HCT116 (cell line): ENCODE data around the gene AKAP13. TPM values are rescaled to one million over a fixed set of nuclear protein-coding genes. Genes with fewer than 3 reads are reported as not detected.

Experiments used
- ATAC-seq: fragments of 200-7000 bp; cut with Tn5 transposase; 2 replicates; pipeline ENCODE4 v1.9.1; 2020; ENCODE audit warnings: mild to moderate bottlenecking, moderate library complexity
- BruUV-seq: library from RNA; stranded (reverse); fragments of 400-500 nt; replicated peaks from 2 replicates; lab custom pipeline; 2021; lab: Mats Ljungman, UMichigan
- CTCF ChIA-PET: fragments of 300-600 bp; sonication (Branson Sonifier 250); formaldehyde crosslinking; loops from one replicate; lab custom pipeline; 2021; ENCODE audit warnings: antibody characterized with exemption; lab: Charles Lee
- POLR2A ChIA-PET: fragments of 300-600, 350-600 bp; sonication (Branson Sonifier 250); formaldehyde crosslinking; loops from one replicate; lab custom pipeline; 2021; ENCODE audit warnings: antibody characterized with exemption; lab: Charles Lee
- RAD21 ChIA-PET, 2 experiments: fragments of 300-600 bp; sonication (Branson Sonifier 250); formaldehyde crosslinking; loops; one replicate each; lab custom pipeline; 2023; ENCODE audit warnings: low total read pairs in 2 of 2; ENCODE audit not compliant: uncharacterized antibody in 2 of 2, unreplicated experiment in 2 of 2, low non-redundant PET in 1 of 2; lab: Charles Lee
- DNase-seq: peaks from one replicate; pipeline ENCODE4 v3.0.0-alpha.2; 2010; ENCODE audit warnings: low read depth, low spot score
- H2AFZ ChIP-seq: fragments of 200-600 bp; shearing (Covaris generic), sonication (generic); 2 replicates; pipeline ENCODE4 v1.6.1; 2017; ENCODE audit warnings: low read depth, mixed run types, mixed read lengths, antibody characterized with exemption, low read length; ENCODE audit not compliant: poor library complexity, severe bottlenecking
- H3K27ac ChIP-seq: 2 replicates; pipeline ENCODE4 v1.5.1; 2012; ENCODE audit warnings: low read depth, low read length
- H3K27me3 ChIP-seq: fragments of 200-600 bp; sonication (generic); 2 replicates; pipeline ENCODE4 v1.6.1; 2016; ENCODE audit warnings: mixed run types, low read length, mixed read lengths; ENCODE audit not compliant: insufficient read depth
- H3K36me3 ChIP-seq, 2 experiments: fragments of 200-500 bp in 1 of 2; fragments of 200-600 bp in 1 of 2; sonication (Bioruptor generic) in 1 of 2; sonication (generic) in 1 of 2; 2 replicates each; pipeline versions ENCODE4 v1.5.1 to v1.6.1; 2014 to 2016; ENCODE audit warnings: low read length in 2 of 2, inconsistent platforms in 1 of 2, mixed read lengths in 1 of 2, mixed run types in 1 of 2; ENCODE audit not compliant: insufficient read depth in 2 of 2, control insufficient read depth in 1 of 2
- H3K4me1 ChIP-seq, 2 experiments: fragments of 200-600 bp in 1 of 2; sonication (generic) in 1 of 2; 2 replicates each; pipeline versions ENCODE4 v1.5.1 to v1.6.1; 2012 to 2017; ENCODE audit warnings: low read length in 2 of 2, inconsistent platforms in 1 of 2, mild to moderate bottlenecking in 1 of 2, mixed read lengths in 1 of 2, mixed run types in 1 of 2, moderate library complexity in 1 of 2; ENCODE audit not compliant: insufficient read depth in 2 of 2, control insufficient read depth in 1 of 2
- H3K4me2 ChIP-seq: fragments of 200-600 bp; sonication (generic); 2 replicates; pipeline ENCODE4 v1.6.1; 2017; ENCODE audit warnings: mixed run types, low read length, mixed read lengths
- H3K4me3 ChIP-seq, 2 experiments: fragments of 200-600 bp in 1 of 2; sonication (generic) in 1 of 2; replicated peaks in 1 of 2; 2 replicates each; pipeline ENCODE4 v1.5.1; 2011 to 2016; ENCODE audit warnings: low read length in 2 of 2, control low read depth in 1 of 2, low read depth in 1 of 2, mild to moderate bottlenecking in 1 of 2, mixed read lengths in 1 of 2, mixed run types in 1 of 2
- H3K79me2 ChIP-seq: fragments of 200-600 bp; sonication (generic); 2 replicates; pipeline ENCODE4 v1.6.1; 2017; ENCODE audit warnings: mild to moderate bottlenecking, mixed run types, low read length, moderate library complexity, mixed read lengths; ENCODE audit not compliant: insufficient read depth
- H3K9ac ChIP-seq: fragments of 200-600 bp; sonication (generic); 2 replicates; pipeline ENCODE4 v1.6.1; 2016; ENCODE audit warnings: low read length, mixed read lengths
- H3K9me2 ChIP-seq: fragments of 200-600 bp; sonication (generic), shearing (Covaris generic); 2 replicates; pipeline ENCODE4 v1.6.1; 2017; ENCODE audit warnings: mixed run types, mild to moderate bottlenecking, moderate library complexity; ENCODE audit not compliant: insufficient read depth
- H3K9me3 ChIP-seq, 2 experiments: fragments of 200-500 bp in 1 of 2; fragments of 200-600 bp in 1 of 2; sonication (Bioruptor generic) in 1 of 2; sonication (generic) in 1 of 2; 2 replicates each; pipeline ENCODE4 v1.6.1; 2014 to 2017; ENCODE audit warnings: low read length in 2 of 2, mixed read lengths in 2 of 2, inconsistent platforms in 1 of 2, low read depth in 1 of 2, mild to moderate bottlenecking in 1 of 2, mixed run types in 1 of 2, moderate library complexity in 1 of 2; ENCODE audit not compliant: control insufficient read depth in 1 of 2, insufficient read depth in 1 of 2
- H4K20me1 ChIP-seq: fragments of 200-600 bp; sonication (generic), shearing (Covaris generic); 2 replicates; pipeline ENCODE4 v1.6.1; 2017; ENCODE audit warnings: mixed run types, mild to moderate bottlenecking, moderate library complexity; ENCODE audit not compliant: insufficient read depth
- ATF3 ChIP-seq: IDR thresholded peaks from 2 replicates; pipeline ENCODE4 v1.6.1; 2012
- CEBPB ChIP-seq: IDR thresholded peaks from 2 replicates; pipeline ENCODE4 v1.6.1; 2012; ENCODE audit warnings: low read depth
- EZH2 ChIP-seq: fragments of 200-600 bp; sonication (generic); IDR thresholded peaks from 2 replicates; pipeline ENCODE4 v1.6.1; 2017; ENCODE audit warnings: antibody characterized with exemption, mixed run types
- EZH2phosphoT487 ChIP-seq: fragments of 200-600 bp; IDR thresholded peaks from 2 replicates; pipeline ENCODE4 v1.6.1; 2018; ENCODE audit warnings: antibody characterized with exemption, borderline replicate concordance
- FOSL1 ChIP-seq: IDR thresholded peaks from 2 replicates; pipeline ENCODE4 v1.6.1; 2012; ENCODE audit warnings: low read depth
- JUND ChIP-seq: IDR thresholded peaks from 2 replicates; pipeline ENCODE4 v1.6.1; 2012
- POLR2A ChIP-seq: IDR thresholded peaks from 2 replicates; pipeline ENCODE4 v1.7.0; 2011; ENCODE audit warnings: borderline replicate concordance; ENCODE audit not compliant: insufficient read depth, insufficient read length; ENCODE audit errors: extremely low read depth
- SIN3A ChIP-seq: IDR thresholded peaks from 2 replicates; pipeline ENCODE4 v1.6.1; 2012; ENCODE audit warnings: low read depth
- TCF7L2 ChIP-seq: IDR thresholded peaks from 2 replicates; pipeline ENCODE4 v1.7.0; 2011; ENCODE audit warnings: borderline replicate concordance, inconsistent platforms; ENCODE audit not compliant: insufficient read depth, insufficient read length; ENCODE audit errors: extremely low read depth
- ZNF274 ChIP-seq: fragments of 200-500 bp; sonication (Bioruptor generic); IDR thresholded peaks from 2 replicates; pipeline ENCODE4 v1.6.1; 2014; ENCODE audit warnings: mild to moderate bottlenecking, low read depth, low read length, inconsistent platforms
- intact Hi-C: fragments of 100-400 bp; cut with micrococcal nuclease; formaldehyde crosslinking; loops from 2 replicates; pipeline ENCODE4 v1.10.0; 2022
- total RNA-seq: library from RNA; stranded (reverse); gene quantifications from one replicate; pipeline ENCODE4 v1.2.1, GENCODE V29; 2021; ENCODE audit not compliant: unreplicated experiment

Gene AKAP13
- total RNA-seq, 1 experiment from 2014 or later, result 43.1 TPM

GRCh38 chr15:85766001-85766831, 385.8 kb downstream of the AKAP13 start:
- Histone ChIP-seq H3K4me1 (peaks cover 0 to 6% of the 10 kb centered on the region in 2 experiments; a peak in 1 of 4 replicates), H3K79me2 (no peaks in the 10 kb centered on the region), H3K4me3 (no peak overlapping the region), H3K27ac (no peak overlapping the region), H3K9me2 (no peaks in the 10 kb centered on the region), H2AFZ (no peak overlapping the region), H3K9me3 (no peaks in the 10 kb centered on the region), H3K36me3 (no peaks in the 10 kb centered on the region), H3K9ac (no peak overlapping the region), H3K27me3 (no peaks in the 10 kb centered on the region), H3K4me2 (no peak overlapping the region), H4K20me1 (no peaks in the 10 kb centered on the region)
- DNase-seq (no peak), ATAC-seq (no peak)
- ChIA-PET CTCF (no interaction called here), POLR2A (no interaction called here), RAD21 (no interaction called here)
- TF ChIP-seq POLR2A (no peak), TCF7L2 (no peak), FOSL1 (no peak), ATF3 (no peak), EZH2phosphoT487 (no peak), CEBPB (no peak), ZNF274 (no peak), SIN3A (no peak), JUND (no peak), EZH2 (no peak)
- BruUV-seq, result no TSS peak
- intact Hi-C loops, result no loop called here
